HCT116 (cell line): ENCODE data around the gene NTRK3. TPM values are rescaled to one million over a fixed set of nuclear protein-coding genes. Genes with fewer than 3 reads are reported as not detected.

Experiments used
- ATAC-seq: fragments of 200-7000 bp; cut with Tn5 transposase; 2 replicates; pipeline ENCODE4 v1.9.1; 2020; ENCODE audit warnings: mild to moderate bottlenecking, moderate library complexity
- BruUV-seq: library from RNA; stranded (reverse); fragments of 400-500 nt; replicated peaks from 2 replicates; lab custom pipeline; 2021; lab: Mats Ljungman, UMichigan
- CTCF ChIA-PET: fragments of 300-600 bp; sonication (Branson Sonifier 250); formaldehyde crosslinking; loops from one replicate; lab custom pipeline; 2021; ENCODE audit warnings: antibody characterized with exemption; lab: Charles Lee
- POLR2A ChIA-PET: fragments of 300-600, 350-600 bp; sonication (Branson Sonifier 250); formaldehyde crosslinking; loops from one replicate; lab custom pipeline; 2021; ENCODE audit warnings: antibody characterized with exemption; lab: Charles Lee
- RAD21 ChIA-PET, 2 experiments: fragments of 300-600 bp; sonication (Branson Sonifier 250); formaldehyde crosslinking; loops; one replicate each; lab custom pipeline; 2023; ENCODE audit warnings: low total read pairs in 2 of 2; ENCODE audit not compliant: uncharacterized antibody in 2 of 2, unreplicated experiment in 2 of 2, low non-redundant PET in 1 of 2; lab: Charles Lee
- DNase-seq: peaks from one replicate; pipeline ENCODE4 v3.0.0-alpha.2; 2010; ENCODE audit warnings: low read depth, low spot score
- H2AFZ ChIP-seq: fragments of 200-600 bp; shearing (Covaris generic), sonication (generic); 2 replicates; pipeline ENCODE4 v1.6.1; 2017; ENCODE audit warnings: low read depth, mixed run types, mixed read lengths, antibody characterized with exemption, low read length; ENCODE audit not compliant: poor library complexity, severe bottlenecking
- H3K27ac ChIP-seq: 2 replicates; pipeline ENCODE4 v1.5.1; 2012; ENCODE audit warnings: low read depth, low read length
- H3K27me3 ChIP-seq: fragments of 200-600 bp; sonication (generic); 2 replicates; pipeline ENCODE4 v1.6.1; 2016; ENCODE audit warnings: mixed run types, low read length, mixed read lengths; ENCODE audit not compliant: insufficient read depth
- H3K36me3 ChIP-seq, 2 experiments: fragments of 200-500 bp in 1 of 2; fragments of 200-600 bp in 1 of 2; sonication (Bioruptor generic) in 1 of 2; sonication (generic) in 1 of 2; 2 replicates each; pipeline versions ENCODE4 v1.5.1 to v1.6.1; 2014 to 2016; ENCODE audit warnings: low read length in 2 of 2, inconsistent platforms in 1 of 2, mixed read lengths in 1 of 2, mixed run types in 1 of 2; ENCODE audit not compliant: insufficient read depth in 2 of 2, control insufficient read depth in 1 of 2
- H3K4me1 ChIP-seq, 2 experiments: fragments of 200-600 bp in 1 of 2; sonication (generic) in 1 of 2; 2 replicates each; pipeline versions ENCODE4 v1.5.1 to v1.6.1; 2012 to 2017; ENCODE audit warnings: low read length in 2 of 2, inconsistent platforms in 1 of 2, mild to moderate bottlenecking in 1 of 2, mixed read lengths in 1 of 2, mixed run types in 1 of 2, moderate library complexity in 1 of 2; ENCODE audit not compliant: insufficient read depth in 2 of 2, control insufficient read depth in 1 of 2
- H3K4me2 ChIP-seq: fragments of 200-600 bp; sonication (generic); 2 replicates; pipeline ENCODE4 v1.6.1; 2017; ENCODE audit warnings: mixed run types, low read length, mixed read lengths
- H3K4me3 ChIP-seq, 2 experiments: fragments of 200-600 bp in 1 of 2; sonication (generic) in 1 of 2; replicated peaks in 1 of 2; 2 replicates each; pipeline ENCODE4 v1.5.1; 2011 to 2016; ENCODE audit warnings: low read length in 2 of 2, control low read depth in 1 of 2, low read depth in 1 of 2, mild to moderate bottlenecking in 1 of 2, mixed read lengths in 1 of 2, mixed run types in 1 of 2
- H3K79me2 ChIP-seq: fragments of 200-600 bp; sonication (generic); 2 replicates; pipeline ENCODE4 v1.6.1; 2017; ENCODE audit warnings: mild to moderate bottlenecking, mixed run types, low read length, moderate library complexity, mixed read lengths; ENCODE audit not compliant: insufficient read depth
- H3K9ac ChIP-seq: fragments of 200-600 bp; sonication (generic); 2 replicates; pipeline ENCODE4 v1.6.1; 2016; ENCODE audit warnings: low read length, mixed read lengths
- H3K9me2 ChIP-seq: fragments of 200-600 bp; sonication (generic), shearing (Covaris generic); 2 replicates; pipeline ENCODE4 v1.6.1; 2017; ENCODE audit warnings: mixed run types, mild to moderate bottlenecking, moderate library complexity; ENCODE audit not compliant: insufficient read depth
- H3K9me3 ChIP-seq, 2 experiments: fragments of 200-500 bp in 1 of 2; fragments of 200-600 bp in 1 of 2; sonication (Bioruptor generic) in 1 of 2; sonication (generic) in 1 of 2; 2 replicates each; pipeline ENCODE4 v1.6.1; 2014 to 2017; ENCODE audit warnings: low read length in 2 of 2, mixed read lengths in 2 of 2, inconsistent platforms in 1 of 2, low read depth in 1 of 2, mild to moderate bottlenecking in 1 of 2, mixed run types in 1 of 2, moderate library complexity in 1 of 2; ENCODE audit not compliant: control insufficient read depth in 1 of 2, insufficient read depth in 1 of 2
- H4K20me1 ChIP-seq: fragments of 200-600 bp; sonication (generic), shearing (Covaris generic); 2 replicates; pipeline ENCODE4 v1.6.1; 2017; ENCODE audit warnings: mixed run types, mild to moderate bottlenecking, moderate library complexity; ENCODE audit not compliant: insufficient read depth
- ATF3 ChIP-seq: IDR thresholded peaks from 2 replicates; pipeline ENCODE4 v1.6.1; 2012
- CBX3 ChIP-seq: IDR thresholded peaks from 2 replicates; pipeline ENCODE4 v1.6.1; 2012; ENCODE audit warnings: low read depth
- EGR1 ChIP-seq: IDR thresholded peaks from 2 replicates; pipeline ENCODE4 v1.6.1; 2012; ENCODE audit warnings: low read depth
- ELF1 ChIP-seq: IDR thresholded peaks from 2 replicates; pipeline ENCODE4 v1.6.1; 2012; ENCODE audit warnings: low read depth, borderline replicate concordance
- EZH2 ChIP-seq: fragments of 200-600 bp; sonication (generic); IDR thresholded peaks from 2 replicates; pipeline ENCODE4 v1.6.1; 2017; ENCODE audit warnings: antibody characterized with exemption, mixed run types
- EZH2phosphoT487 ChIP-seq: fragments of 200-600 bp; IDR thresholded peaks from 2 replicates; pipeline ENCODE4 v1.6.1; 2018; ENCODE audit warnings: antibody characterized with exemption, borderline replicate concordance
- FOSL1 ChIP-seq: IDR thresholded peaks from 2 replicates; pipeline ENCODE4 v1.6.1; 2012; ENCODE audit warnings: low read depth
- MAX ChIP-seq: IDR thresholded peaks from 2 replicates; pipeline ENCODE4 v1.6.1; 2012
- POLR2A ChIP-seq: IDR thresholded peaks from 2 replicates; pipeline ENCODE4 v1.7.0; 2011; ENCODE audit warnings: borderline replicate concordance; ENCODE audit not compliant: insufficient read depth, insufficient read length; ENCODE audit errors: extremely low read depth
- RAD21 ChIP-seq: IDR thresholded peaks from 2 replicates; pipeline ENCODE4 v1.6.1; 2012; ENCODE audit warnings: low read depth, mild to moderate bottlenecking
- REST ChIP-seq: IDR thresholded peaks from 2 replicates; pipeline ENCODE4 v1.6.1; 2012; ENCODE audit warnings: low read depth
- SIN3A ChIP-seq: IDR thresholded peaks from 2 replicates; pipeline ENCODE4 v1.6.1; 2012; ENCODE audit warnings: low read depth
- SP1 ChIP-seq: IDR thresholded peaks from 2 replicates; pipeline ENCODE4 v1.6.1; 2012; ENCODE audit warnings: low read depth
- SRF ChIP-seq: IDR thresholded peaks from 2 replicates; pipeline ENCODE4 v1.6.1; 2012; ENCODE audit warnings: low read depth
- TCF7L2 ChIP-seq: IDR thresholded peaks from 2 replicates; pipeline ENCODE4 v1.7.0; 2011; ENCODE audit warnings: borderline replicate concordance, inconsistent platforms; ENCODE audit not compliant: insufficient read depth, insufficient read length; ENCODE audit errors: extremely low read depth
- YY1 ChIP-seq: IDR thresholded peaks from 2 replicates; pipeline ENCODE4 v1.6.1; 2011; ENCODE audit warnings: low read length, low read depth, moderate library complexity, mild to moderate bottlenecking; ENCODE audit not compliant: insufficient replicate concordance; ENCODE audit errors: extremely low read depth
- ZBTB33 ChIP-seq: IDR thresholded peaks from 2 replicates; pipeline ENCODE4 v1.6.1; 2011; ENCODE audit warnings: mild to moderate bottlenecking, low read length, moderate library complexity; ENCODE audit not compliant: insufficient replicate concordance; ENCODE audit errors: extremely low read depth
- ZFX ChIP-seq: fragments of 450-650 bp; IDR thresholded peaks from 2 replicates; pipeline ENCODE4 v1.6.1; 2017
- ZNF274 ChIP-seq: fragments of 200-500 bp; sonication (Bioruptor generic); IDR thresholded peaks from 2 replicates; pipeline ENCODE4 v1.6.1; 2014; ENCODE audit warnings: mild to moderate bottlenecking, low read depth, low read length, inconsistent platforms
- intact Hi-C: fragments of 100-400 bp; cut with micrococcal nuclease; formaldehyde crosslinking; loops from 2 replicates; pipeline ENCODE4 v1.10.0; 2022
- total RNA-seq: library from RNA; stranded (reverse); gene quantifications from one replicate; pipeline ENCODE4 v1.2.1, GENCODE V29; 2021; ENCODE audit not compliant: unreplicated experiment

The NTRK3 gene
- total RNA-seq, 1 experiment from 2014 or later = not detected

GRCh38 chr15:88267720-88268119 lies 11.2 kb upstream of the NTRK3 start:
- peaks cover 39% of the 10 kb centered on the region; the same call in 1 of the 2 replicates for H3K27me3 ChIP-seq
- ChIA-PET POLR2A (no interaction called here), CTCF (no interaction called here), RAD21 (no interaction called here)
- ATAC-seq = no peak
- no peaks in the 10 kb centered on the region for H3K79me2 ChIP-seq
- intact Hi-C loops = no loop called here
- no peak overlapping the region for H3K4me2 ChIP-seq
- DNase-seq = no peak
- TF ChIP-seq ZFX (no peak), ZBTB33 (no peak), TCF7L2 (no peak), SP1 (no peak), YY1 (no peak), SRF (no peak), EZH2 (no peak), ZNF274 (no peak), ATF3 (no peak), CBX3 (no peak), EZH2phosphoT487 (no peak), SIN3A (no peak), EGR1 (no peak), RAD21 (no peak), MAX (no peak), POLR2A (no peak), ELF1 (no peak), REST (no peak), FOSL1 (no peak)
- no peaks in the 10 kb centered on the region for H3K9me2 ChIP-seq
- BruUV-seq = no TSS peak
- H3K4me1 ChIP-seq = no peaks in the 10 kb centered on the region
- no peaks in the 10 kb centered on the region for H3K36me3 ChIP-seq
- H3K27ac ChIP-seq = no peak overlapping the region
- H3K9ac ChIP-seq = no peak overlapping the region
- H4K20me1 ChIP-seq = no peaks in the 10 kb centered on the region
- no peak overlapping the region for H2AFZ ChIP-seq
- H3K4me3 ChIP-seq = no peak overlapping the region
- no peaks in the 10 kb centered on the region for H3K9me3 ChIP-seq
